IgD-negative memory B cell (primary cell): ENCODE data around the gene FCGR3A. TPM values are rescaled to one million over a fixed set of nuclear protein-coding genes. Genes with fewer than 3 reads are reported as not detected.
A peak's percentile ranks its signal among the peaks of the same experiment; 100 is the strongest.
"Not testable (repeated sequence)": the region's sequence is repeated elsewhere in the genome, so short reads cannot be mapped to it uniquely, and the experiment has no call there.

Experiments
- H3K27ac Mint-ChIP-seq, 3 donors: one replicate each; pipeline ENCODE4 v1.8.0; 2020 to 2022; ENCODE audit warnings: mild to moderate bottlenecking in 3 of 3, mixed read lengths in 3 of 3, moderate library complexity in 1 of 3
- H3K27me3 Mint-ChIP-seq: one replicate; pipeline ENCODE4 v1.8.0; 2021; ENCODE audit warnings: mixed read lengths
- H3K36me3 Mint-ChIP-seq: one replicate; pipeline ENCODE4 v1.8.0; 2020; ENCODE audit warnings: mild to moderate bottlenecking, mixed read lengths
- H3K4me1 Mint-ChIP-seq, 3 donors: one replicate each; pipeline ENCODE4 v1.8.0; 2020 to 2022; ENCODE audit warnings: mixed read lengths in 3 of 3, mild to moderate bottlenecking in 1 of 3
- H3K4me3 Mint-ChIP-seq, 4 donors: one replicate each; pipeline ENCODE4 v1.8.0; 2020 to 2022; ENCODE audit warnings: mild to moderate bottlenecking in 4 of 4, mixed read lengths in 4 of 4, moderate library complexity in 3 of 4
- H3K9me3 Mint-ChIP-seq, 3 donors: one replicate each; pipeline ENCODE4 v1.8.0; 2020 to 2021; ENCODE audit warnings: mixed read lengths in 3 of 3, mild to moderate bottlenecking in 1 of 3
- polyA plus RNA-seq: library from polyadenylated mRNA; unstranded; fragments of 300-500 nt; fragmentation: Illumina TruSeq; gene quantifications from one replicate; pipeline ENCODE4 v1.2.3, GENCODE V29; 2021

FCGR3A gene
- polyA plus RNA-seq = 4.4 TPM

- H3K27ac Mint-ChIP-seq = no peak within 1 kb of the TSS
- no peaks in the 10 kb centered on the region for H3K36me3 Mint-ChIP-seq
- H3K27me3 Mint-ChIP-seq = no peaks in the 10 kb centered on the region
- peaks cover 5 to 9% (median 9%) of the 10 kb centered on the region in 3 donors for H3K4me1 Mint-ChIP-seq
- H3K4me3 Mint-ChIP-seq = peak within 1 kb of the TSS in 2 of 4 donors; percentile 33 to 37
- H3K9me3 Mint-ChIP-seq = no peaks in the 10 kb centered on the region
These were observed at the start of gene FCGR3A for GRCh38 chr1:161549652-161550051. Gene FCGR3A (minus strand): TSS chr1:161549818. CDS start chr1:161549736, 82 bp downstream.

- not testable (repeated sequence) for H3K36me3 Mint-ChIP-seq, H3K4me1 Mint-ChIP-seq, H3K27me3 Mint-ChIP-seq, H3K9me3 Mint-ChIP-seq, H3K4me3 Mint-ChIP-seq, H3K27ac Mint-ChIP-seq
These were observed 47.5 kb upstream of the FCGR3A start for GRCh38 chr1:161597077-161597476.

GRCh38 chr1:161595583-161595982, 46.0 kb upstream of the FCGR3A start:
- not testable (repeated sequence) for H3K9me3 Mint-ChIP-seq, H3K27ac Mint-ChIP-seq, H3K27me3 Mint-ChIP-seq, H3K36me3 Mint-ChIP-seq, H3K4me1 Mint-ChIP-seq, H3K4me3 Mint-ChIP-seq

DNA sequence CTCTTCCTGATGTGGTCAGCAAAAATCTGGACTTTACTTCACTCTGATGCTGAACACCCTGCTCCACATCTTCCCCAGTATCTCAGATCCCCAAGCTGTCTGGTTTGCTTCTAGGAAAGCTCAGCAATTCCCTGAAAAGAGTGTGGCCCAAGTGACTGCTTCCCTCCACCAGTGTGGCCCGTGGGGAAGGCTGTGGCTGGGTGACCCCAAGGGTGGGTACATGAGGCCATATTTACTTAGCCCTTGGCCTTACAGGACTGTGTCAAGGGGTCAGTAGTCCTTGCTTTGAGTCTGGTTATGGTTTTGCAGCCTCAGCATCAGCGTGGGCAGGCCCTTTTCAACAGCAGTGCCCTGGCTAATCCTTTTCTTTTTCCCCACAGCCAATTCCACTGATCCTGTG, 45.6 kb upstream of the FCGR3A start:
- H3K4me1 Mint-ChIP-seq, H3K36me3 Mint-ChIP-seq, H3K9me3 Mint-ChIP-seq, H3K4me3 Mint-ChIP-seq, H3K27ac Mint-ChIP-seq, H3K27me3 Mint-ChIP-seq: not testable (repeated sequence)

GRCh38 chr1:161594269-161594984, 44.8 kb upstream of the FCGR3A start:
- not testable (repeated sequence) for H3K36me3 Mint-ChIP-seq, H3K27ac Mint-ChIP-seq, H3K4me3 Mint-ChIP-seq, H3K27me3 Mint-ChIP-seq, H3K9me3 Mint-ChIP-seq, H3K4me1 Mint-ChIP-seq

DNA sequence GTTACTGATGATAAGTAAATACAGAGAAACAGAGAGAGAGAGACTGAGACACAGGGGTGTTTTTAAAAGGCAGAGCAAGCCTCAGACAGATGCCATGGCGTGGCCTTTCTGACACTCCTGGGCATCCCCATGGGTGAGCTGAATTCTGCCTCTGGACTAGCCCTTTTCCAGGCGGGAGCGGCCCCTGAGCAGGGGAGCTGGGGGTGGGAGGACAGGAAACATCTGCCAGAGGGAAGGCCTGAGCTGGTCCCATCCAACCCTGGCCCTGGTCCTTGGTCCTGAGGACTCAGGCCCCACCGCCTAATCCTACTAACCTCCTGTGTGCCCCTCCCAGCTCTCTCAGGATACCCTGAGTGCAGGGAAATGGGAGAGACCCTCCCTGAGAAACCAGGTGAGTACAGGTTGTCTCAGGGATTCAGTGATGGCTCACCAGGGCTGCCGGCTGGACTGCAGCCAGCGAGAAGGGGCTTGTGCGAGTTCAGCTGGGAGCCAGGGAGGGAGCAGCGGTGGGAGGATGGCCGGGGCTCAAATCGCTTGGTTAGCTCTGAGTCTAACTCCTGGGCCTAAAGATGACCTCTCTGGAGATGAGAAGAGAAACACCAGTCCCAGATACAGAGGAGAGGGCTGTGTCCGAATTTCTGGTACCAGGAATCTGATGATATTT, 43.6 kb upstream of the FCGR3A start:
- not testable (repeated sequence) for H3K27ac Mint-ChIP-seq, H3K36me3 Mint-ChIP-seq, H3K9me3 Mint-ChIP-seq, H3K4me3 Mint-ChIP-seq, H3K27me3 Mint-ChIP-seq, H3K4me1 Mint-ChIP-seq

- H3K27me3 Mint-ChIP-seq, H3K4me1 Mint-ChIP-seq, H3K36me3 Mint-ChIP-seq, H3K9me3 Mint-ChIP-seq, H3K4me3 Mint-ChIP-seq: not testable (repeated sequence)
- peak overlapping the region in 1 of 3 donors; percentile 76 for H3K27ac Mint-ChIP-seq
These were observed 43.0 kb upstream of the FCGR3A start for GRCh38 chr1:161592586-161592985.

- not testable (repeated sequence) for H3K4me3 Mint-ChIP-seq, H3K9me3 Mint-ChIP-seq, H3K27ac Mint-ChIP-seq, H3K27me3 Mint-ChIP-seq, H3K4me1 Mint-ChIP-seq, H3K36me3 Mint-ChIP-seq
These were observed 40.3 kb upstream of the FCGR3A start for GRCh38 chr1:161589920-161590319.

GRCh38 chr1:161589365-161589764, 39.7 kb upstream of the FCGR3A start:
- not testable (repeated sequence) for H3K36me3 Mint-ChIP-seq, H3K9me3 Mint-ChIP-seq, H3K4me3 Mint-ChIP-seq, H3K4me1 Mint-ChIP-seq, H3K27me3 Mint-ChIP-seq, H3K27ac Mint-ChIP-seq

DNA sequence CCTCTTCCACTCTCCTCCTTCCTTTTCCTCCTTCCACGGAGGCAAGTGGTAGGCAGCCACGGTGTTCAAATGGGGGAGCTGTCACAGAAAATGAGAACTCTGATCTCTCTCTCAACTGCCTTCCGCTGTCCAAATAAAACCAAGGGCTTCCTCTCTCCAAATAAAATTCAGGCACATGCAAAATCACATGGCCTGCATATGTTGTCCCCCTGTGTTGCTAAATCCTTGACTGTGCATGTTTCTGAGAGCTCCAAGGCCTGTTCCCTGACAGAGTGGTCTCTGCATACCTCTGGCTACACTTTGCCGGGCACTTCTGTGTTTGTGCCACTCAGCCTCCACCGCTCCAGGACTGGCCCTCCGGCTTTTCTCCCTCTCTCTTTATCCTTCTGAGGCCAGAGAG, 39.0 kb upstream of the FCGR3A start:
- H3K27me3 Mint-ChIP-seq, H3K27ac Mint-ChIP-seq, H3K4me3 Mint-ChIP-seq, H3K36me3 Mint-ChIP-seq, H3K4me1 Mint-ChIP-seq, H3K9me3 Mint-ChIP-seq: not testable (repeated sequence)

DNA sequence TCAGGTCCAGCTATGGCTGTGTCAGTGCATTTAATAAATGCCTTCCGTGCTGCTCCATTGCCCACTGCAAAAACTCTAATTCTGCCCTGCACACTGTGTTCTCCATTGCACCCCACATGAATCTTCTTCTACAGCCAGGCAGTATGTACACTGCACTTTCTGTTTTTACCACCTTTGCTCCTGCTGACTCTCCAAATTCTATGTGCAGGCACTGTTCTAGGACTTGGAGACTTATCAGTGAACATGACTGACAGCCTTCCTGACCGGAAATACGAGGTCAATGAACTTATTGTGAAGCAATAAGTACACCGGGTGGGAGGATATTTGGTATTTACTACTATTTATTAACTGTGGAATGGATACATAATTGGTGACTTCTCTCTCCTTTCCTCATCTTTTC, 33.3 kb upstream of the FCGR3A start:
- not testable (repeated sequence) for H3K4me1 Mint-ChIP-seq, H3K9me3 Mint-ChIP-seq, H3K27me3 Mint-ChIP-seq, H3K4me3 Mint-ChIP-seq, H3K36me3 Mint-ChIP-seq, H3K27ac Mint-ChIP-seq

DNA sequence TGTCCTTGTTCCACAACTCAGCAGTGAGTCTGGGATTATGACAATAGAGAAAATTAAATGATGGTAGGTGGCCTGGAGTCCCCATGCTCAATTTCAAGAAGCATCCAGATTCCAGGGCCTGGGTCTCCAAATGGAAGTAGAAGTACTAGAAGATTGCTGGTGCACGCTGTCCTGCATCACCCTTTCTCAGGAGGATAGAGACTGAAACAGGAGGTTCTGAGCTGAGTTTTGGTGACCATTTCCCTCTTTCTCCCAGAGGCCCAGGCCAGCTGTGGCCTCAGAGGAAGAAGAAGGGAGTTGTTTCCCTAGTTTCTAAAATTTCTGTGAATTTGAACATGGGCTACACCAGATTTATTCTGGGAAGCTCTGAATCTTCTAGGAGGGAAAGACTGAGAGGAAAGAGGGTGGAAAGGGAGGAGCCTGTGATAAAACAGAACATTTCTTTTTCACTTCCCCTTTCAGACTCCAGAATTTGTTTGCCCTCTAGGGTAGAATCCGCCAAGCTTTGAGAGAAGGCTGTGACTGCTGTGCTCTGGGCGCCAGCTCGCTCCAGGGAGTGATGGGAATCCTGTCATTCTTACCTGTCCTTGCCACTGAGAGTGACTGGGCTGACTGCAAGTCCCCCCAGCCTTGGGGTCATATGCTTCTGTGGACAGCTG, 31.4 kb upstream of the FCGR3A start:
- H3K36me3 Mint-ChIP-seq, H3K27me3 Mint-ChIP-seq, H3K27ac Mint-ChIP-seq, H3K4me1 Mint-ChIP-seq, H3K4me3 Mint-ChIP-seq, H3K9me3 Mint-ChIP-seq: not testable (repeated sequence)

GRCh38 chr1:161579856-161580507, 30.4 kb upstream of the FCGR3A start:
- H3K4me3 Mint-ChIP-seq, H3K9me3 Mint-ChIP-seq, H3K27me3 Mint-ChIP-seq, H3K36me3 Mint-ChIP-seq, H3K4me1 Mint-ChIP-seq, H3K27ac Mint-ChIP-seq: not testable (repeated sequence)

DNA sequence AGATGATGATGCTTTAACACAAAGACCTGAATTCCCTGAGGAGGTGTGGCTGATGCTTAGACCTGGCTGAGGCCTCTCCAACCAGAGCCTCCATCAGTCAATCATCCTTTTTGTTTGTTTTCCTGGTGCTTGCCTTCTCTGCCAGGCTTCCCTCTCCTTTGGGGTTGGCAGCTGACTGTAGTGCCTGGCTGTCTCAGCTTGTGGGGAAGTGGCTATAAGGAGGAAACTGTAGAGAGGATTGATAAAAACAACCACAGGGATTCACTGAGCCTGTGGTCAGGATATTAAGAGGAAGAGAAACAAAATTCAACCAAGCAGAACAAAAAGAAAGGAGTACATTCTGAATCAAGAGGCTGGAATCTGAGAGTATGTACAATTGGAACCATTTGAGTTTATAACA, 27.1 kb upstream of the FCGR3A start:
- H3K27me3 Mint-ChIP-seq, H3K27ac Mint-ChIP-seq, H3K4me3 Mint-ChIP-seq, H3K4me1 Mint-ChIP-seq, H3K9me3 Mint-ChIP-seq, H3K36me3 Mint-ChIP-seq: not testable (repeated sequence)

- not testable (repeated sequence) for H3K36me3 Mint-ChIP-seq, H3K4me1 Mint-ChIP-seq, H3K4me3 Mint-ChIP-seq, H3K9me3 Mint-ChIP-seq, H3K27me3 Mint-ChIP-seq, H3K27ac Mint-ChIP-seq
These were observed 22.1 kb upstream of the FCGR3A start for GRCh38 chr1:161571703-161572102.

DNA sequence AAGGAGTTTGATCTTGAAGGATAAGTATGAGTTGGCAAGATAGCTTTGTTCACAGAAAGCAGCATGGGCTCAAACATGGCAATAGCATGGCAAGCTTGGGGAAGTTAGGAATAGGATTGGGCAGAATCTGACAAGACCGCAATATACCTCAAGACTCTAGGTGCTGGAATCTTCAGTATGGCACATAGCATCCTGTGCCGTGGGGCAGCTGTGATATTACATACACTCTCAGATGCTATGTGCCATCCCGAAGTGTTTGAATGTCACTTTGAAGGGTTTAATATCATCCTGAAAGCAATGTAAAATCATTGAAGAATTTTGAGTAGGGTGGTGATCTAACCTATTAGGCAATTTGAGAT, 17.0 kb upstream of the FCGR3A start:
- H3K9me3 Mint-ChIP-seq, H3K27me3 Mint-ChIP-seq, H3K36me3 Mint-ChIP-seq: not testable (repeated sequence)
- Mint-ChIP-seq H3K4me1 (peaks cover 6 to 10% (median 9%) of the 10 kb centered on the region in 3 donors), H3K4me3 (peak overlapping the region in 1 of 4 donors; percentile 11), H3K27ac (peak overlapping the region in 1 of 3 donors; percentile 27)
